HEK293T (cell line): ENCODE data around the gene TK2.

ENCODE experiments used
- ARNT ChIP-seq: fragments of 450-650 bp; IDR thresholded peaks from 2 replicates; pipeline ENCODE4 v1.6.1; 2017; ENCODE audit warnings: mild to moderate bottlenecking
- BHLHE40 ChIP-seq: fragments of 450-650 bp; IDR thresholded peaks from 2 replicates; pipeline ENCODE4 v1.6.1; 2016; ENCODE audit warnings: mild to moderate bottlenecking, moderate library complexity, borderline replicate concordance
- ELF4 ChIP-seq: fragments of 450-650 bp; IDR thresholded peaks from 2 replicates; pipeline ENCODE4 v1.6.1; 2017; ENCODE audit warnings: antibody characterized with exemption
- FOXA1 ChIP-seq: fragments of 450-650 bp; IDR thresholded peaks from 2 replicates; pipeline ENCODE4 v1.6.1; 2016; ENCODE audit warnings: mild to moderate bottlenecking
- FOXK2 ChIP-seq: fragments of 450-650 bp; IDR thresholded peaks from 2 replicates; pipeline ENCODE4 v1.6.1; 2016; ENCODE audit warnings: mild to moderate bottlenecking
- FOXM1 ChIP-seq: fragments of 450-650 bp; IDR thresholded peaks from 2 replicates; pipeline ENCODE4 v1.6.1; 2017; ENCODE audit warnings: mild to moderate bottlenecking, borderline replicate concordance
- NFRKB ChIP-seq: fragments of 450-650 bp; IDR thresholded peaks from 2 replicates; pipeline ENCODE4 v1.6.1; 2016; ENCODE audit warnings: mild to moderate bottlenecking, moderate library complexity
- PKNOX1 ChIP-seq: fragments of 450-650 bp; IDR thresholded peaks from 2 replicates; pipeline ENCODE4 v1.6.1; 2016
- SP1 ChIP-seq: fragments of 450-650 bp; IDR thresholded peaks from 2 replicates; pipeline ENCODE4 v1.6.1; 2017
- TARDBP ChIP-seq: fragments of 450-650 bp; IDR thresholded peaks from 2 replicates; pipeline ENCODE4 v1.6.1; 2016
- ZNF384 ChIP-seq: fragments of 450-650 bp; IDR thresholded peaks from 2 replicates; pipeline ENCODE4 v1.6.1; 2016

DNA sequence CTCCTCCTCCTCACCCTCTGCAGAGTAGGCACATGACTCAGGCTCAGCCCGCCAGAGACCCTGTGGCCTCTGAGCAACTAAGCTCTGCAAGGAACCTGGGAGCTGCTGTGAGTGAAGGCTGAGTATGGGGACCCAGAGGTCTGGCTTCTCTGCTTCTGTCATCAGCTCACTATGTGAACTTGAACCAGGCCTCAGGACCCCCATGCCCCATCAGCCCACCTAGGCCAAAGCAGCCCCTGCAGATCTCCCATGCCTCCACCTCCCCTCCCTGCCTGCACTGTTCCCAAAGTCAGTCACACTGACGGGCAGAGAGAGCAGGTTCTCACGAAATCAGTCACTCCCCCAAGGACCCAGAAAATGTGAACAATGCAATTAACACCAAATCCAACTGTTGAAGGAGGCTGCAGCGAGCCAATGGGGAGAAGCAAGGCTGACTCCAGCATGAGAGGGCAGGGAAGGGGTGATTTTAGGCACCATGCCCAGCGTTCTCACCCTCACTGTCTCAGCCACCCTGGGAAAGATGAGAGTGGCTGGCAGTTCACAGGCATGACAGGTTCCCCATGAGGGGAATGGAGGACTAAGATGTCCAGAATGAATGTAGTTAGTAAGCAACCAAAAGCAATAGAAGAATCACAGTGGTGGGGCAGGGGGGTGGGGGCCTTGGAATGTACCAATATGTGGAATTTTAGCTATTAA is 62.2 kb downstream of the TK2 start:
- no peak for TF ChIP-seq ARNT
- TF ChIP-seq ELF4: no peak
- no peak for TF ChIP-seq FOXK2
- TF ChIP-seq NFRKB: no peak
- TF ChIP-seq BHLHE40: no peak
- TF ChIP-seq ZNF384: no peak
- TF ChIP-seq SP1: no peak
- TF ChIP-seq PKNOX1: no peak
- TF ChIP-seq FOXM1: no peak
- no peak for TF ChIP-seq FOXA1
- TF ChIP-seq TARDBP: no peak
